Measurements from ENCODE around the gene LRRC61. TPM values are rescaled to one million over a fixed set of nuclear protein-coding genes. Genes with fewer than 3 reads are reported as not detected.
"Not testable (repeated sequence)": the region's sequence is repeated elsewhere in the genome, so short reads cannot be mapped to it uniquely, and the experiment has no call there.

The LRRC61 gene
- polyA plus RNA-seq, 5 donors = 15.0 to 22.7 (median 18.5) TPM

- no peak for DNase-seq
Measured at GRCh38 chr7:150382123-150382843, 59.1 kb downstream of the LRRC61 start.

GRCh38 chr7:150382844-150383225 is 59.7 kb downstream of the LRRC61 start:
- no peak for DNase-seq

- DNase-seq = peak; percentile 47
Measured at GRCh38 chr7:150383710-150384397, 60.7 kb downstream of the LRRC61 start.

- DNase-seq = no peak
Measured at GRCh38 chr7:150384406-150385301, 61.5 kb downstream of the LRRC61 start.

- DNase-seq = no peak
Measured at GRCh38 chr7:150385302-150385723, 62.2 kb downstream of the LRRC61 start.

GRCh38 chr7:150385884-150386283 is 62.7 kb downstream of the LRRC61 start:
- DNase-seq = not testable (repeated sequence)

Other genes starting within 250 kb of the LRRC61 start
- gene ACTR3C, start 190 bp downstream of the LRRC61 start, polyA plus RNA-seq (ENCODE audit: insufficient read depth in 1 of 5, insufficient read length in 5 of 5, low replicate concordance in 1 of 5) = 1 to 10 TPM; 4.0 to 9.4 (median 5.4) TPM
- gene RARRES2, start 18.3 kb downstream of the LRRC61 start, polyA plus RNA-seq (ENCODE audit: insufficient read depth in 1 of 5, insufficient read length in 5 of 5, low replicate concordance in 1 of 5) = 100 to 1,000 TPM; 146 to 314 (median 221) TPM
- 10 to 100 TPM; 51.0 to 85.1 (median 76.9) TPM for gene REPIN1, start 45.5 kb downstream of the LRRC61 start, polyA plus RNA-seq (ENCODE audit: insufficient read depth in 1 of 5, insufficient read length in 5 of 5, low replicate concordance in 1 of 5)
- 10 to 100 TPM in 1 of 5 donors, 1 to 10 TPM in 4; 3.5 to 12.4 (median 5.6) TPM for gene ZNF775, start 56.0 kb downstream of the LRRC61 start, polyA plus RNA-seq (ENCODE audit: insufficient read depth in 1 of 5, insufficient read length in 5 of 5, low replicate concordance in 1 of 5)
- 10 to 100 TPM; 18.1 to 28.7 (median 24.8) TPM for gene GIMAP8, start 127.3 kb downstream of the LRRC61 start, polyA plus RNA-seq (ENCODE audit: insufficient read depth in 1 of 5, insufficient read length in 5 of 5, low replicate concordance in 1 of 5)
- 10 to 100 TPM; 30.0 to 50.8 (median 38.9) TPM for gene GIMAP7, start 191.5 kb downstream of the LRRC61 start, polyA plus RNA-seq (ENCODE audit: insufficient read depth in 1 of 5, insufficient read length in 5 of 5, low replicate concordance in 1 of 5)
- gene GIMAP4, start 244.0 kb downstream of the LRRC61 start, polyA plus RNA-seq (ENCODE audit: insufficient read depth in 1 of 5, insufficient read length in 5 of 5, low replicate concordance in 1 of 5) = 100 to 1,000 TPM in 2 of 5 donors, 10 to 100 TPM in 3; 65.4 to 106 (median 78.0) TPM

Data from right lung (tissue), 5 donors.